Measurements from ENCODE around the gene SSX5.
"Not testable (repeated sequence)": the region's sequence is repeated elsewhere in the genome, so short reads cannot be mapped to it uniquely, and the experiment has no call there.

Gene SSX5

GRCh38 chrX:48196745-48197201, at the start of gene SSX5:
TSS of gene SSX5 (minus strand) at chrX:48196795. CDS start at chrX:48195358, 1,437 bp downstream.
- no peak for DNase-seq (ENCODE audit: low read depth)

GRCh38 chrX:48224196-48224595, 27.6 kb upstream of the SSX5 start:
- DNase-seq (ENCODE audit: low read depth): not testable (repeated sequence)

GRCh38 chrX:48214341-48214740, 17.7 kb upstream of the SSX5 start:
- DNase-seq (ENCODE audit: low read depth): not testable (repeated sequence)

- not testable (repeated sequence) for DNase-seq (ENCODE audit: low read depth)
Observed at GRCh38 chrX:48190024-48190423, 6.6 kb downstream of the SSX5 start.

- not testable (repeated sequence) for DNase-seq (ENCODE audit: low read depth)
Observed at GRCh38 chrX:48181882-48182281, 14.7 kb downstream of the SSX5 start.

GRCh38 chrX:48180811-48181210, 15.8 kb downstream of the SSX5 start:
- DNase-seq (ENCODE audit: low read depth): no peak

- DNase-seq (ENCODE audit: low read depth): no peak
Observed at GRCh38 chrX:48179691-48180090, 16.9 kb downstream of the SSX5 start.

GRCh38 chrX:48166322-48166721, 30.3 kb downstream of the SSX5 start:
- DNase-seq (ENCODE audit: low read depth): not testable (repeated sequence)

GRCh38 chrX:48165241-48165640, 31.4 kb downstream of the SSX5 start:
- DNase-seq (ENCODE audit: low read depth): no peak

- DNase-seq (ENCODE audit: low read depth): no peak
Observed at GRCh38 chrX:48156014-48156413, 40.6 kb downstream of the SSX5 start.

GRCh38 chrX:48154796-48155195, 41.8 kb downstream of the SSX5 start:
- DNase-seq (ENCODE audit: low read depth): no peak

GRCh38 chrX:48153769-48154168, 42.8 kb downstream of the SSX5 start:
- no peak for DNase-seq (ENCODE audit: low read depth)

- not testable (repeated sequence) for DNase-seq (ENCODE audit: low read depth)
Observed at GRCh38 chrX:48142697-48143096, 53.9 kb downstream of the SSX5 start.

- not testable (repeated sequence) for DNase-seq (ENCODE audit: low read depth)
Observed at GRCh38 chrX:48141810-48142508, 54.6 kb downstream of the SSX5 start.

- DNase-seq (ENCODE audit: low read depth): not testable (repeated sequence)
Observed at GRCh38 chrX:48139076-48139475, 57.5 kb downstream of the SSX5 start.

Data from ELR (cell line).